Measurements from ENCODE around the gene UST. TPM values are rescaled to one million over a fixed set of nuclear protein-coding genes. Genes with fewer than 3 reads are reported as not detected.

The UST gene
- total and polyA plus RNA-seq, 3 donors from 2014 or later, result 14.9 to 16.0 (median 14.9) TPM

DNA sequence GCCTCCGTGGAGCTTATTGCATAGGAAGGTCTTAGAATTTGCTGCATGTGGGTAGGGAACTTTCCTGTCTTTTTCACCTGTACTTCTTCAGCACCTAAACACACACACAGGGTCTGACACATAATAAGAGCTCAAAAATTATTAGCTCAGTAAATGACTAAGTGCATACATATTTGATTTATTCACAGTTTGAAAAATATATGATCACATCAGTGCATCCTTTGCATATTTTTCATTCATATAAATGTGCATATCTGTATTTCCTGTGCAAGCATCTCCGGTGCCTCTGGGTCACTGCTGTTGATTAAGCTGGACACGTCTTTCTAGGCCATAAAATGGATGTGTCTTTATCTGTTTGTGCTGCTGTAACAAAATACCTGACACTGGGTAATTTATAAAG lies 234.7 kb downstream of the UST start:
- H3K4me1 ChIP-seq, result peaks cover 10% of the 10 kb centered on the region
- no peaks in the 10 kb centered on the region for H3K9me3 ChIP-seq
- no peak for DNase-seq
- no peaks in the 10 kb centered on the region for H3K27me3 ChIP-seq
- H3K27ac ChIP-seq, result no peak overlapping the region
- intact Hi-C loops (cut with DNase I; ENCODE audit: low total_unique reads), result no loop called here
- WGBS, 2 donors, result 86 to 88% methylated on average over 3 of the region's 3 CpGs
- TF ChIP-seq POLR2A (IDR thresholded peaks at IDR 0.05), result no peak
- TF ChIP-seq, protein P1, sequence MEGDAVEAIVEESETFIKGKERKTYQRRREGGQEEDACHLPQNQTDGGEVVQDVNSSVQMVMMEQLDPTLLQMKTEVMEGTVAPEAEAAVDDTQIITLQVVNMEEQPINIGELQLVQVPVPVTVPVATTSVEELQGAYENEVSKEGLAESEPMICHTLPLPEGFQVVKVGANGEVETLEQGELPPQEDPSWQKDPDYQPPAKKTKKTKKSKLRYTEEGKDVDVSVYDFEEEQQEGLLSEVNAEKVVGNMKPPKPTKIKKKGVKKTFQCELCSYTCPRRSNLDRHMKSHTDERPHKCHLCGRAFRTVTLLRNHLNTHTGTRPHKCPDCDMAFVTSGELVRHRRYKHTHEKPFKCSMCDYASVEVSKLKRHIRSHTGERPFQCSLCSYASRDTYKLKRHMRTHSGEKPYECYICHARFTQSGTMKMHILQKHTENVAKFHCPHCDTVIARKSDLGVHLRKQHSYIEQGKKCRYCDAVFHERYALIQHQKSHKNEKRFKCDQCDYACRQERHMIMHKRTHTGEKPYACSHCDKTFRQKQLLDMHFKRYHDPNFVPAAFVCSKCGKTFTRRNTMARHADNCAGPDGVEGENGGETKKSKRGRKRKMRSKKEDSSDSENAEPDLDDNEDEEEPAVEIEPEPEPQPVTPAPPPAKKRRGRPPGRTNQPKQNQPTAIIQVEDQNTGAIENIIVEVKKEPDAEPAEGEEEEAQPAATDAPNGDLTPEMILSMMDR (IDR thresholded peaks at IDR 0.05), result no peak
- H3K36me3 ChIP-seq (ENCODE audit: low read depth, missing control alignments), result no peaks in the 10 kb centered on the region
- no peak overlapping the region for H3K4me3 ChIP-seq

DNA sequence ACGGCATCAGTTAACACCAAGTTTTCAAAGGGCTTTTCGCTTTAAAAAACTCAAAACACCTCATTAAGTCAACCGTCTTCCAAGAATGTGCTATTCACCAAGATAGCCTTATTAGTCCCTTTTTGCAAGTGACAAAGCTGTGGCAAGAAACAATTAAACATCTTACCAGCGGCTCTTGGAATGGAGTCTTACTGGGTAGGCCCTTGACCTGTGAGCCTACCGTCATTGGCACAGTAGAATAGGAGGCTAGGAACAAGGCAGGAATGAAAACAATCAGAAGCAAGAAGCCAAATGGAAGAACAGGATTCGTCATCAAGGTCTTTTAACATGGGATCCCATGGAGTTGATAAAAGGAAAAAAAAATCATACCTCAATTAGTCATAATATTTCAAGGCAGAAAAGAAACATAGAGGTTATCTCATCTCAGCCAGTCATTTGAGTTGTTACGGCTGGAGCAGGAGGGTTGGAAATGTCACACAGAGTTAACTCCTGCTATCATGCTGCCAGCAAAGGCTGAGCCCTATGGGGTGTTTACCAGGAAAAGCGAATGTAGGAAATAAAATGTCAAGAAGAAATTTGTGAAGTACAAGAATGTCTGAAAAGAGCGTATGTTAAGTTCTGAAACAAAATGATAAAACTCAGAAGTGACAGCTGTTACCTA lies 236.4 kb downstream of the UST start:
- Histone ChIP-seq H3K9me3 (no peaks in the 10 kb centered on the region), H3K4me1 (peaks cover 10% of the 10 kb centered on the region), H3K4me3 (no peak overlapping the region), H3K27me3 (no peaks in the 10 kb centered on the region), H3K36me3 (ENCODE audit: low read depth, missing control alignments) (no peaks in the 10 kb centered on the region), H3K27ac (no peak overlapping the region)
- intact Hi-C loops (cut with DNase I; ENCODE audit: low total_unique reads), result no loop called here
- DNase-seq, result no peak
- TF ChIP-seq POLR2A (IDR thresholded peaks at IDR 0.05), result no peak
- TF ChIP-seq, protein P1 (IDR thresholded peaks at IDR 0.05), result no peak
- 86 to 88% methylated on average over 9 of the region's 9 CpGs for WGBS, 2 donors

GRCh38 chr6:148983966-148984365 lies 237.1 kb downstream of the UST start:
- no peaks in the 10 kb centered on the region for H3K9me3 ChIP-seq
- no peak for DNase-seq
- intact Hi-C loops (cut with DNase I; ENCODE audit: low total_unique reads), result no loop called here
- no peaks in the 10 kb centered on the region for H3K27me3 ChIP-seq
- H3K27ac ChIP-seq, result no peak overlapping the region
- peaks cover 10% of the 10 kb centered on the region for H3K4me1 ChIP-seq
- TF ChIP-seq POLR2A (IDR thresholded peaks at IDR 0.05), result no peak
- TF ChIP-seq, protein P1 (IDR thresholded peaks at IDR 0.05), result no peak
- no peak overlapping the region for H3K4me3 ChIP-seq
- 86 to 95% methylated on average over 2 of the region's 2 CpGs for WGBS, 2 donors
- H3K36me3 ChIP-seq (ENCODE audit: low read depth, missing control alignments), result no peaks in the 10 kb centered on the region

- no peak for TF ChIP-seq POLR2A (IDR thresholded peaks at IDR 0.05)
- TF ChIP-seq, protein P1 (IDR thresholded peaks at IDR 0.05), result no peak
- 88 to 91% methylated on average over 4 of the region's 4 CpGs for WGBS, 2 donors
- no peaks in the 10 kb centered on the region for H3K27me3 ChIP-seq
- no peaks in the 10 kb centered on the region for H3K9me3 ChIP-seq
- DNase-seq, result no peak
- no peak overlapping the region for H3K27ac ChIP-seq
- intact Hi-C loops (cut with DNase I; ENCODE audit: low total_unique reads), result no loop called here
- peaks cover 6% of the 10 kb centered on the region for H3K4me1 ChIP-seq
- no peak overlapping the region for H3K4me3 ChIP-seq
- H3K36me3 ChIP-seq (ENCODE audit: low read depth, missing control alignments), result no peaks in the 10 kb centered on the region
These were observed 237.8 kb downstream of the UST start for GRCh38 chr6:148984531-148985056.

DNA sequence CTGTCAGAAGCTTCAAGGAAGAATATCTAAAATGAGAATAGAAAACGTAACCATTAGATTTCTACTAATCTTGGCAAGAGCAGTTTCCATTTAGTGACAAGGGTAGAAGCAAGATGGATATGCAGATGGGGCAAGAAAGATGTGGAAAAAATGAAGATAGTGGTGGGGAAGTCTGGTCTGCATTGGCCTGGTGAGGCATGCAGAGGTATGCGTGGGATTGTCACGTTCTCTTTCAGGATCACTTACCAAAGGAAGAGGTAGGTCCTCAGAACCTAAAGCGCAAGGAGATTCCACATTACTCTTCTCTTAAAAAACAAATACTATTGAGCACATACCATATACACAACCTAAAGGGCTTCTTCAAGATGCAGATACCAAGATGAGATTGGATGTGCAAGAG lies 238.7 kb downstream of the UST start:
- Histone ChIP-seq H3K4me3 (no peak overlapping the region), H3K36me3 (ENCODE audit: low read depth, missing control alignments) (no peaks in the 10 kb centered on the region), H3K27ac (no peak overlapping the region), H3K9me3 (no peaks in the 10 kb centered on the region), H3K27me3 (no peaks in the 10 kb centered on the region), H3K4me1 (no peaks in the 10 kb centered on the region)
- no peak for DNase-seq
- 90 to 93% methylated on average over 4 of the region's 4 CpGs for WGBS, 2 donors
- TF ChIP-seq, protein P1 (IDR thresholded peaks at IDR 0.05), result no peak
- no peak for TF ChIP-seq POLR2A (IDR thresholded peaks at IDR 0.05)
- intact Hi-C loops (cut with DNase I; ENCODE audit: low total_unique reads), result no loop called here
